ENCODE results near the gene PSD2.
"Not testable (repeated sequence)": the region's sequence is repeated elsewhere in the genome, so short reads cannot be mapped to it uniquely, and the experiment has no call there.

The PSD2 gene

GRCh38 chr5:139789116-139789844 is 6.3 kb upstream of the PSD2 start:
- no peak for DNase-seq (ENCODE audit: low read depth)

- no peak for DNase-seq (ENCODE audit: low read depth)
Observed at GRCh38 chr5:139789845-139790189, 5.8 kb upstream of the PSD2 start.

- no peak for DNase-seq (ENCODE audit: low read depth)
Observed at GRCh38 chr5:139792218-139792617, 3.4 kb upstream of the PSD2 start.

- not testable (repeated sequence) for DNase-seq (ENCODE audit: low read depth)
Observed at GRCh38 chr5:139792655-139793054, 3.0 kb upstream of the PSD2 start.

- DNase-seq (ENCODE audit: low read depth): no peak
Observed at GRCh38 chr5:139794067-139794846, 1.4 kb upstream of the PSD2 start.

GRCh38 chr5:139796061-139796806 is 626 bp downstream of the PSD2 start:
- no peak for DNase-seq (ENCODE audit: low read depth)

- DNase-seq (ENCODE audit: low read depth): no peak
Observed at GRCh38 chr5:139797335-139797734, 1.7 kb downstream of the PSD2 start.

- DNase-seq (ENCODE audit: low read depth): no peak
Observed at GRCh38 chr5:139797856-139798510, 2.4 kb downstream of the PSD2 start.

- no peak for DNase-seq (ENCODE audit: low read depth)
Observed at GRCh38 chr5:139798883-139799282, 3.3 kb downstream of the PSD2 start.

- no peak for DNase-seq (ENCODE audit: low read depth)
Observed at GRCh38 chr5:139799359-139799758, 3.8 kb downstream of the PSD2 start.

- no peak for DNase-seq (ENCODE audit: low read depth)
Observed at GRCh38 chr5:139803978-139804377, 8.4 kb downstream of the PSD2 start.

GRCh38 chr5:139804800-139805397 is 9.3 kb downstream of the PSD2 start:
- no peak for DNase-seq (ENCODE audit: low read depth)

- DNase-seq (ENCODE audit: low read depth): no peak
Observed at GRCh38 chr5:139805545-139805944, 9.9 kb downstream of the PSD2 start.

GRCh38 chr5:139806111-139806510 is 10.5 kb downstream of the PSD2 start:
- no peak for DNase-seq (ENCODE audit: low read depth)

- no peak for DNase-seq (ENCODE audit: low read depth)
Observed at GRCh38 chr5:139806726-139807646, 11.4 kb downstream of the PSD2 start.

- DNase-seq (ENCODE audit: low read depth): no peak
Observed at GRCh38 chr5:139807647-139808030, 12.0 kb downstream of the PSD2 start.

GRCh38 chr5:139808481-139809330 is 13.1 kb downstream of the PSD2 start:
- no peak for DNase-seq (ENCODE audit: low read depth)

GRCh38 chr5:139809331-139809810 is 13.8 kb downstream of the PSD2 start:
- no peak for DNase-seq (ENCODE audit: low read depth)

GRCh38 chr5:139810341-139811273 is 15.0 kb downstream of the PSD2 start:
- DNase-seq (ENCODE audit: low read depth): no peak
